HG03571 (cell line): ENCODE data around the gene GDE1.

Experiments used
- ATAC-seq: cut with Tn5 transposase; IDR thresholded peaks from one replicate; pipeline ENCODE4 v1.9.1; 2021; ENCODE audit not compliant: unreplicated experiment

The GDE1 gene

DNA sequence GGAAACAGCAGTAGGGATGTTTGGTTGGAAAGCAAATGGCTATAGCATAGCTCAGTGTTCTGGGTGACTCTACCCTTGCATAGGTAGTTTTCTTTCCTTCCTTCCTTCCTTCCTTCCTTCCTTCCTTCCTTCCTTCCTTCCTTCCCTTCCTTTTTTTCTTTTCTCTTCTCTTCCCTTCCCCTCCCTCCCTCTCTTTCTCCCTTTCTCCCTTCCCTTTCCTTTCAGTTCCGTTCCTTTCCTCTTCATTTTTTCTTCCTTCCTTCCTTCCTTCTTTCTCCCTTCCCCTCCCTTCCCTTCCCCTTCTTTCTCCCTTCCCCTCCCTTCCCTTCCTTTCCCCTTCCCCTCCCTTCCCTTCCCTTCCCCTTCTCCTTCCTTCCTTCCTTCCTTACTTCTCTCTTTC, 31.3 kb downstream of the GDE1 start:
- no peak for ATAC-seq

DNA sequence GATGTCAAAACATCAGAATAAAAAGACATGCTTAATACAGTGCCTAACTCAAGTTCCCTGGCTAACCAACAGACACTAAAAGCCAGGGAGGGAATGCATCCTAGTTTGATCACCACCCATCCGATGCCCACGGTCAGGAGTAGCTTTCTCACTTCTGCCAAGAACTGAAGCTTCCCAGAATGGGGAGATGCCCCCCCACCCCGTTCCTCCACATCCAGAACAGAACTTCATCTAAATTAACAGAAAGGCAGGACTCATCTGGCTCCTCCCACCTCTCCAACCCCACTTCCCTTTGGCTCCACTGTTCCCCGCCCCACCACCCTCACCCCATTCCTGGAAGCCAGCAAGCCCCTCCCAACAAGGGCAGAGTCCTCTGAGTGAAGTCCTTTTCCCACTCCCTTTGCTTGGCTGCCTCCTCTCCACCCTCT, 33.7 kb downstream of the GDE1 start:
- ATAC-seq, result no peak

DNA sequence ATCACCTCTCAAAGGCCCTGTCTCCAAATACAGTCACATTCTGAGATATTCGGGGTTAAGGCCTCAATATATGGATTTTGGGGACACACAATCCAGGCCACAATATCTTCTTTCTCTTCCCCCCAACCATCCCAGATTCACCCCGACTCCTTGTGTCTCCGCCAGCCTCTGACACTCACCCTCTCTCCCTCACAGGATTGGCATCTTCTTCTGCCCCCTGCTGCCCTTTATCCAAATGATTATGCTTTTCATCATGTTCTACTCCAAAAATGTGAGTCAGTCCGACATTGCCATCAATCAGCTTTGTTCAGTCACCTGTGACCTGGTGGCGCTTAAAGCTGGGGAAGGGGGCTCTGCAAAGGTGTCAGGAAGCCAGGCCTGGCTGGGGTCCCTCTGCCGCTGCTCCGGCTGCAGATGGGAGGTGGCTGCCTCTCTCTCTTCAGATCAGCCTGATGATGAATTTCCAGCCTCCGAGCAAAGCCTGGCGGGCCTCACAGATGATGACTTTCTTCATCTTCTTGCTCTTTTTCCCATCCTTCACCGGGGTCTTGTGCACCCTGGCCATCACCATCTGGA, 35.1 kb downstream of the GDE1 start:
- no peak for ATAC-seq

DNA sequence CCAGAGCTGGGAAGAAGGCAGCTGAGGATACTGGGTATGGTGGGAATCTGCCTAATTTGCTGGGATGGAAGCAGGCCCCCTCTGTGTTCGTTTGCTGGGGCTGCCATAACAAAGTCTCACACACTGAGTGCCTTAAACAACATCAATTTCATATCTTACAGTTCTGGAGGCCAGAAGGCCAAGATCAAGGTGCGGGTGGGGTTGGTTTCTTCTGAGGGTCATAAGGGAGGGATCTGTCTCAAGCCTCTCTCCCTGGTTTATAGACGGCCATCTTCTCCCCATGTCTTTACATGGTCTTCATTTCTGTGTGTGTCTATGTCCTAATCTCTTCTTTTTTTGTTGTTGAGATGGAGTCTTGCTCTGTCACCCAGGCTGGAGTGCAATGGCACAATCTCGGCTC, 35.8 kb downstream of the GDE1 start:
- ATAC-seq, result no peak

DNA sequence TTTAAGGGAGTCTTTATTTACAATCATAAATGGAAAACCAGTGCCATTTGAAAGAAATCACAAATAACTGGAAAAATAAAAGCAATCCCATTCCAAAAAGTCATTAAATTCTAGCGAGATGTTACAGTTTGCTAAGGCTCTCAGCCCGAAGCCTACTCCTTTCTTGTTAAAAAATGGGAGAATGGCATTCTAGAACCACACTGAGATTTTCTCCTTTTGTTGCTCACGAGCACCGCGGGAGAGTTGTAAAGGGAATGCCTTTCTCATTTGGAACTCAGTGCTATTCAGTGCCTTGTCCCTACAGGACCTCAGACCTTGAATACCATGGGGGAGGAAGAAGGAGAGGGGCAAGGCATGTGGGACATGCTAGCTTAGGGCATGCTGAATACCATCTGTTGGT, 36.3 kb downstream of the GDE1 start:
- ATAC-seq, result no peak

DNA sequence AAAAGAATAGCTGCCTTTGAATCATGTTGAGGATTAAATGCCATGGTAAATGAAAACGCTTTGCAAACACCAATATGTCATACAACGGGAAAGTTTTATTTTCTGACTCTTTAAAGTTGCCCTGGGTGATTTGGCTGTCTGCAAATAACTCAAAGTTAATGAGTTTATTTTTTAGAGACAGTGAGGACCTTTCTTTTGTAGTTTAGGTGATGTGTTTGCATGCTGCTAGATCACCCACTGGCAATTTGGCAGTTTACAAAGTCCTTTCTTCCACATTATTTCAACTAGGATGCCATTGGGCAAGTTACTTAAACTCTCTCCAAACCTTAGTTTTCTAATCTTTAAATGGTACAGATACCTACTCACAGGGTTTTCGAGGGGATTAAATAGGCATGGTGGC, 37.8 kb downstream of the GDE1 start:
- ATAC-seq, result no peak

DNA sequence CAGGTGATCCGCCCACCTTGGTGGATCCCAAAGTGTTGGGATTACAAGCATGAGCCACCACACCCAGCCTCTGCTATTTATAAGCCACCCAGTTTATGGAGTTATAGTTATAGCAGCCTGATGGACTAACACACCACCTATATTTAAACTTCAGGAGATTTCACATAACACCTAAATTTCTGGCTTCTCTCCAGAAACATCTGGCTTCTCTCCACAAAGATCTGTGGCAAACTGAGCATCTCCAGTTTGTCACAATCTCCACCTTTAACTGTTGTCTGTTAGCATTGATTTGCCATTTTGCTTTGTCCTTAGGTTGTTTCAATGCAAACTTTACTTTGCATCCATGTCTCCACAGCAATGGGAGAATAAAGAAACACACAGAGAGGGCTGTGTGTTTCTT, 39.6 kb downstream of the GDE1 start:
- no peak for ATAC-seq

DNA sequence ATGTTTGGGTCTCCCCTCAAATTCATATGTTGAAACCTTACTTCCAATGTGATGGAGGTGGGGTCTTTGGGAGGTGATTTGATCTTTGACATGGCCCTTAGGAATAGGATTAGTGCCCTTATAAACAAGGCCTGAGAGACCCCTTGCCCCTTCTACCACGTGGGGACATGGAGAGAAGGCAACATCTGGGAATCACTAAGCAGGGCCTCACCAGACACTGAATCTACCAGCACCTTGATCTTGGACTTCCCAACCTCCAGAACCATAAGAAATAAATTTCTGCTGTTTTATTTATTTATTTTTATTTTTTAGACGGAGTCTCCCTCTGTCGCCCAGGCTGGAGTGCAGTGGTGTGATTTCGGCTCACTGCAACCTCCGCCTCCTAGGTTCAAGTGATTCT, 40.1 kb downstream of the GDE1 start:
- ATAC-seq, result no peak

DNA sequence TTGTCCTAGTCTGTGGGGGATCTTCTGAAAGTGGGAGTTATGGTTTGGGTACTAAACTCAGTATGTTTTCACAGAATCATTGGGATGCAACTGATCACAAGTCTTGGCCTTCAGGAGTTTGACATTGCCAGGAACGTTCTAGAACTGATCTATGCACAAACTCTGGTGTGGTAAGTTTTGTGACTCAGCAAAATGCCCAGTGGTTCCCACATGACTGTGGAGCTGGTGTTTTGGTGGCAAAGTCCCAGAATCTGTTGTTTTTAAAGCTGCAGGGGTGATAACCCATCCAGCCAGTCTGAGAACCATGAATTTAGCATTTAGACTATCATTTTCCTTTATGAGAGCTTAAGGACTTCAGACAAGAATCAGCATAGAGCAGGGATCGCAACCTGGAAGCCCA, 40.6 kb downstream of the GDE1 start:
- ATAC-seq, result no peak

DNA sequence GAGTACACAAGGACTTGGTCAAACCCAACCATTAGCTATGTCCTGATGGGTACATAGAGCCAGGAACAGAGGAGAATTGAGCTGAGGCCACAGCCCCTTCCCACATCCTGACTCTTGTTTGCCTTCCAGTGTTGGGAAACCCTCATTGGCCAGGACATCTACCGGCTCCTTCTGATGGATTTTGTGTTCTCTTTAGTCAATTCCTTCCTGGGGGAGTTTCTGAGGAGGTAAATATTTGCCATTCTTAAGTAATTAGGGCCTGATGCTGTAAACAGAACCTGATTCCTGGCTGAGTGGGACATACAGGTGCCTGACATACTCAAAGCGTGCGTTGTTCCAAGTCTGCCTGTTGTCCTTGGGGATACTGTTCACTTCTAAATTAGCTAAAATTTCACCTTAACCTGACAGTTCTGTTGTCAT, 42.6 kb downstream of the GDE1 start:
- ATAC-seq, result no peak

DNA sequence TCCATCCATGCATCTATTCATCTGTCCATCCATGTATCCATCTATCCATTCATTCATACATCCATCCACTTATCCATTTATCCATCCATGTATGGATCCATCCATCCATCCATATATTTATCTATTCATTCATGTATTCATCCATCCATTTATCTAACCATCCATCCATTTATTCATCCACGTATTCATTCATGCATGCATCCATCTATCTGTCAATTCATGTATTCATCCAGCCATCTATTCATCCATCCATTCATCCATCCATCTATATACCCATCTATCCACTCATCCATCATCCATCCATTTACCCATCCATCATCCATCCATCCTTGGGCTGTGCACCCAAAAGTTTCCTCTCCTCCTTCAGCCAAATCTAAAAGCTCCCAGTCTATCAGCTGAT, 43.4 kb downstream of the GDE1 start:
- ATAC-seq, result no peak

DNA sequence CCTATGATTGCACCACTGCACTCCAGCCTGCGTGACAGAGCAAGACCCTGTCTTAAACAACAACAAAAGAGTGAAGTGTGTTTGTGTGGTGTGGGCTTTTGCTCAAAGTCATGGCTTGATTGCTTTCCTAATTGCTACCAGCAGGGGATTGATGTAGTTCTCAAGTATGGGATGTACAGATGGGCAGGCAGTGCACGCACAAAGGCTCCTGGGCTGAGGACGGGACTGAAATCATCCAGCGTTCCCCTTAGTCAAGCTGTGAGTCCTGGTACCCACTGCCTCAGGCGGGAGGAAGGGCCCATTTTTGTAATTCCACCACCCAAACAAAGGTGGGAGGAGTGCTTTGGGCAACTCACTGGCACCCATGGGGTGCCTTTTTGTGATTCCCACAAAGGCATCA, 47.3 kb downstream of the GDE1 start:
- ATAC-seq, result no peak

DNA sequence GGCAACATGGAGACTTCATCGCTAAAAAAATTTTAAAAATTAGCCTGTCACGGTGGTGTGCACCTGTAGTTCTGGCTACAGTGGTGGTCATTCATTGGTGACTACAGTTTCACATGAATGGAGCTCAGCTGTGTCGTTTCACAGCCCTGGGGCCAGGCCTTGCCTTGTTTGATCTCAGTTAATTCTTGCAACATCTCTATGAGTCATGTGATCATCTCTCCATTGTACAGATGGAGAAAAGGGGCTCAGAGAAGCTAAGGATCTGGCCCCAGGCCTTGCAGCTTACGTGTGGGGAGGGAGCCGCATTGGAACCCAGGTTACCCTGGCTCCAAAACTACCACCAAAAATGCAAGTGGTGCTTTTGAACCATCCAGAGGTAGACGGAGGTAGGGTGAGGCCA, 49.4 kb downstream of the GDE1 start:
- ATAC-seq, result no peak

DNA sequence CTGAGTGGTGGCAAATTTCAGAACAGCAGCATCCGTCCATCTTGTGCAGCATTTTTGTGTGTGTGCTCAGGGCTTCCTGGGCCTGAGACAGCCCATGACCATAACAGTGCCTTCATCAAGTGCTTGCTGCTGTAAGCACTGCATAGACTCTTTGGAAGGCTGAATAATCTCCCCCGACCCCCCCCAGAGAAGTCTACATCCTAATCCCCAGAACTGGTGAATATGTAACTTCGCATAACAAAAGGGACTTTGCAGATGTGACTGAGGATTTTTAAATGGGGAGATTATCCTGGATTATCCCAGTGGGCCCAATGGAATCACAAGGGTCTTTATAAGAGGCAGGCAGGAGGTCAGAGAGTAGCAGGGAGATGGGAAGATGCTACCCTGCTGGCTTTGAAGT, 53.6 kb downstream of the GDE1 start:
- no peak for ATAC-seq

DNA sequence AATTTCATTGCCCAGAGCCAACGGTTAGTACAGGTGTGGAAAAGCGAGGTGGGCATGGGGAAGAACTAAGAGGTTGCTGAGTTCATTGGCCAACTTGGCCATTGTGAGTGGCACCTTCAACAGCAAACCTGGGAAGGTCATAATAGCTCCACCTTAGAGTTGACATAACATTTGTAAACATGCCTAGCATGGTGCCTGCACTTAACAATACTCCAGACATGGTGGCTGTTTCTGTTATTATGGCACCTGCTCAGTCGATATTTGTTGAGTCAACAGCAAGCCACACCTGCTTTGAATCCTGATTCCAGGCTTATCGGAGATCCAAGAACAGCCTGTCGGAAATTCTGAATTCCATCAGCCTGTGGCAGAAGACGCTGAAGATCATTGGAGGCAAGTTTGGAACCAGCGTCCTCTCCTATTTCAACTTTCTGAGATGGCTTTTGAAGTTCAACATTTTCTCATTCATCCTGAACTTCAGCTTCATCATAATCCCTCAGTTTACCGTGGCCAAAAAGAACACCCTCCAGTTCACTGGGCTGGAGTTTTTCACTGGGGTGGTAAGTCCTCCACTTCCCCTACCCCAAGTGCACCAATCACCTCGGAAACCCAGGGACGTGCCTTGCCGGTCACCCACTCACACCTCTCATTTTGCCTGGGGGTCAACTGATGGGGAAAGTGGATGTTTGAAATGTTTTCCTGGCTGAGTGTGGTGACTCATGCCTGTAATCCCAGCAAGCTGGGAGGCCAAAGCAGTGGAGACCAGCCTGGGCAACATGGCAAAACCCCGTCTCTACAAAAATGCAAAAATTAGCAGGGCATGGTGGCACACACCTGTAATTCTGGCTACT, 58.2 kb downstream of the GDE1 start:
- ATAC-seq, result no peak

DNA sequence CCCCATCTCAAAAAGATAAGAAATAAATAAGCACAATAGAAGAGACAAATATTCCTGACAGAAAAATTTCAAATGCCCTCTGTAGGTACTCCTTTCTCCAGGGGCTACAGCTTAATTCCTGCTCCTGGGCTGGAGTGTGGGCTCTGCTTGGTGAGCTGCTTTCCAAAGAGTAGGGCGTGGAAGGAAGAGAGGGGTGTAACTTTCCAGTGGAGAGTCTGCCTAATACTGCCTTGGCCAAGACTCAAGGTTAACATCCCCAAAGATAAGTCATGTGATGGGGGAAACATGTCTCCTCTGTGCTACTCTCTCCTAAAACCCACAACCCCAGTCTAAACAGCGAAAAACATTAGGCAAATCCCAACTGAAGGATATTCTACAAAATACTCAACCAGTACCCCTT, 61.5 kb downstream of the GDE1 start:
- no peak for ATAC-seq

DNA sequence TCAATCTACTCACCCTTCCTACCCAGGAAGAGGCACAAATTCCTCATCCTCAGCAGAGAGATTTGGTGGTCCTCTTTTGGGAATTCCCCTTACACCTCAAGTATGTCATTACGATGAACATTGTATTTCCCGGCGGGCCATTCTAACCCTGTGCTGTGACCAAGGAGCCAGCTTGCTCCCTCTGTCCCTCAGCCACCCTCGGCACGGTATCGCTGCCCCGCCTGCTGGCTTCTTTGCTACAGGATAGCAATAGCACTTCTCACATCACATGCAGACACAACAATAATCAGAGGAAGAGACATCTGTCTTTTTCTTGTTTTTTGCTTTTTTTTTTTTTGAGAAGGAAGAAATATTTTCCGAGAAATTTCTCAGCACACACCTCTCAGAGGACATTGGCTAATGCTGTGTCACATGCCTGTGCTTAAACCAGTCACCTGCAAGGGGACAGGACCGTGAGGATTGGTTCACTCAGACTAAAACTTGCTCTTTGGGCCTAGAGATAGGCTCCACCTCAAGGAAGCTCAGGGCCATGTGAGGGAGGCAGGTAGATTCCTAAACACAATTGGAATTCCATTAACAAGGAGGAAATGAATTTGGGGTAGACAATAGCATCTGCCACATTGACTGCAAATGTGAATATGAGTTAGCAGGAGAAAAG, 63.0 kb downstream of the GDE1 start:
- ATAC-seq, result no peak
